ENCODE measurements around the gene KRTAP5-3. TPM values are rescaled to one million over a fixed set of nuclear protein-coding genes. Genes with fewer than 3 reads are reported as not detected.

Gene KRTAP5-3
- total RNA-seq, 1 donor from 2014 or later: not detected

DNA sequence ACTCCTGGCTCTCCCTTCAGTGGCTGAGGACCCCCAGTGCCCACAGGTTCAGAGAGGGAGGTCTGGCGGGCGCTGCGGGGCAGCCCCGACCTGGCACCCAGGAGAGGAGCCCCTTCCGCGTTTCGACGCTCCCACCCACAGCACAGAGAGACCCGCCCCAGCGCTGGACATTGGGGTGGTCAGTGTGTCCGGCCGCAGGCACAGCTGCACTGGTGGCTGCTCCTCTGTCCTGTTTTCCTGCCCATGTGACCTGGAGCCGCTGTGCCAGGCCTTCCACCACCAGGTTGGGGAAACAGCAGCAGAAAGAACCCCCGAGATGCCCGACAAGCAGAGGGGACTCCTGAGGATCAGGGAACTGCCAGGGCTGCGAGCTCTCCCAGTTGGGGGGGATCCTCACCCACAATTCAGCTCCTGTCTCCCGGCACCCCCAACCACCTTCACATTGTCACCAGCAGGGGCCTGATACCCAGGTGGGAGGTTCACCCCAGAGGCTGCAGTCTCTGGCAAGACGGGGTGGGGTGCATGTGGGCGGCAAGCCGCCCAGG is 35.0 kb upstream of the KRTAP5-3 start:
- no peak for DNase-seq (ENCODE audit: low read depth)

DNA sequence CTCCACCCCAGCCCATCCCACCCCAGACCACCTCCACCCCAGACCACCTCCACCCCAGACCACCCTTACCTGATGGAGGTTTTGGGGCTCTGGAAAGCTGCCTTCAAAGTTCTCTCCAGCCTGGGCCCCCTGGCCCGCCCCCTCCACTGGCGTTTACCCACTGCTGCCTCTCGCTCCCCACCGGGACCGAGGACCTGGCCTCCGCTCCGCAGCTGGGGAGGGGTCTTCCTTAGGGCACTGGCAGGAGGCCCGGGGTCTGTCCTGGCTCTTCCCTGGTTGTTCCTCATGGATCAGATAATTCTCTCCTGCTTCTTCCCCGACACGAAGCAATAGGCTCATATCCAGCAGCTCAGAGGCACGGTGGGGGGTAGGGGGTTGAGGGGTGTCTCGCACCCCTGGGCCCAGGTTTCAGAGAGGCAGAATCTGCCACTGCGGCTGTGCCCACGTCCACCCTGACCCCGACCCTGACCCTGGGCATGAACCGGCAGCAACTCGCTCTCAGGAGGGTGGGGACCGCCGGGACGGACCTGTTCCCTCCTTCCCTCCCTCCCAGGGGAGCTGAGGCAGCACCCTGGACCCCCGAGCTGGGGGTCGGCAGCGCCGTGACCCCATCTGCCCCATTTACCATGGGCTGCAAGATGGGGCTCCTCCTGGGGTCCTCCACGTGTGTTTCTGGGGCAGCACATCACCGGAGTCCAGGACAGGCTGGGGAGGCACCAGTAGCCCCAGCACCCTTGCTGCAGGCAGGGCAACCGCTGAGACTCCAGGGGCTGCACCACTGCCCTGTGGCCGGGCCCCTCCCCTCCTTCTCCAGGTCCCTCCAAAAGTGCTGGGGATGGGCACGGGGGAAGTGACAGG is 34.3 kb upstream of the KRTAP5-3 start:
- no peak for DNase-seq (ENCODE audit: low read depth)

DNA sequence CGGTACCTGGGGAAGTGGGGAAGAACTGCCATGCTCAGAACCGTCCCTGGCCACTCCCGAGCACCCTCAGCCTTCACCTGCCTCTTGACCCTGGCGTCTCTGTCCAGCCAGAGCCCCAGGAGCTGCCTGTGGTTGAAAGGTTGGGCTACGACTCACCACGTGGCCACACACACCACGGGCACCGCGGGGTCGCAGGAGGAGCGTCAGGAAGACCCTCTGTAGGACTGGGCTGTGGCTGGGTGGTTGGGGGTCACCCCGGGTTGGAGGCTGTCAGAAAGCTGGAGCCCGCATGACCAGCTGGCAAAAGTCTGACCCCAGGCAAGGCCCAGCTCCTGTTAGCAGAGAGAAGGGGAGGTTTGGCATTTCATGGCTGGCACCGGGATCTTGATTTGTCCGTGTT is 32.8 kb upstream of the KRTAP5-3 start:
- no peak for DNase-seq (ENCODE audit: low read depth)

DNA sequence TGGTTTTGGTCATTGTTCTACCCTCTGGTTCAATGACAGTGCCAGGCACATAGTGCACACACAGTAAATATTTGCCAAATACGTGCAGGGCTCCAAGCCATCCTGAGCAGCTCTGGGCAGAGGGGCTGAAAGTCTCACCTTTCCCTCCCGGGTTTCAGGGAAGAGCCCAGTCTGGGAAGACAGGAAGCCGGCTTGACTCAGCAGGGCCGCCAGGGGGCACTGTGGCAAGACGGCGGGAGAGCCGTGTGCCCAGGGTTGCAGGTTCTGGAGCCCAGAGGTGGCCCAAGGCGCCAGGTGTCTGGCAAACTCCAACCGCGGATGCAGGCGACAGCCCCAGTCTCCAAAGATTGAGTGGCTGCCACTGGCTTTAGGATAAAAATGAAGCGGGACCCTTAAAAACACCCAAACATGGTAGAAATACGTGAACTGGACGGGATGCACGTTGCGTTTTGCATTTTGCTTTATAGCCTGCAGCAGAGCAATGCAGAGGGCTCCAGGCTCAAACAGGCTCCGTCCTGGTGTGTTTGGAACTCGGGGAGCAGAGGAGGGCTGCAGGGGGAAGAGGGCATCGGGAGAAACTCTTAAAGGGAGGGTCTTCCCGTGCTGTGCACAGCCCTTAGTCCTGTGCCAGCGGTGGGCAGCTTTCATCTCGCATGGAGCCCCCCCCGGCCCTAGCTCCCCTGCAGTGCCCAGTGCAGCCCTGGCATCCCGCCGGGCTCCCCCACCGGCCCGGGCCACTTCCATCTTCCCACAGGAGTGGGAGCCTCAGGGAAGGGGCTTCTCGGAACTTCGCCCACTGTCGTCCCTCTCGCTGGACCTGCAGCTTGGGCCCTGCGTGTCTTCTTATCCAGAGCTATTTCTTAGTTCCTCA is 32.0 kb upstream of the KRTAP5-3 start:
- peak; percentile 27 for DNase-seq (ENCODE audit: low read depth)

DNA sequence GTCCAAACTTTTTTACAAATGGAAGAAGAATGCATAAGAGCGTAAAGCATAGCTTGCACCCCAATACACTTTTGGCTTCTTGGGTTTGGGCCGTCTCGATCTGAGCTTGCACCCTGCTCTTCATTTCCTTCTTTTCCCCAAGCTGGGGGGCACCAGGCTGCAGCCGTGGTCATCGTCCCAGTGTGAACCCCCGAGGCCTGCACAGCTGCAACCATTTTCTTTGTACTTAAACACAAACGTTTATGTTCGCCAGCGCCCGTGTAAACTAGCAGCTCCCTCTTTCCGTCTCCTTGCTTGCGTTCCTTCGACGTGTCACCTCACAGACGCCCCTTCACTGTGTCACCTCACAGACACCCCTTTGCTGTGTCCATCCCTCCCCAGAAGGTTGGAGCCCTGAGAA is 31.4 kb upstream of the KRTAP5-3 start:
- no peak for DNase-seq (ENCODE audit: low read depth)

DNA sequence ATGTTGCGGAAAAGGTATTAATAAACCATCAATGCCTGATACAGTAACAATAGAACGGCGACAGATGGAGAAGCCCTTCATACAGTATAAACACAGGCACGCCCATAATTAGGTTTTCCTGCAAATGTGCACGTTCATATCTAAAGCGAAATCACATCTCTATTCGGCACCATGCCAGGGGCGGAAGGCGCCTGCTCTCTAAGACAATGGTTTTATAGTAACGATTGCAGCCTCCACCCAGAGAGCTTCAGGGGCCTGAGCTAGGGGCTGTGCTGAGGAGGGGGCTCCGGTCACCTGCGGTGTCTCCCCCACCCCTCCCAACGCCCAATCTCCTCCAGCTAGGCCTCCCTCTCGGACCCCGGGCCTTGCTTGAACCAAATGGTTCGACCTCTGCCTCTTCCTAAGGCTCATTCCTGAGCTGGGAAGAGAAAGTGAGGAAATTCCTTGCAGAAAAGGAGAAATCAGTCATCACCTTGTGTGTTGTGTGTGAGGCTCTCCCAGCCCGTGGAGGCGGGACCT is 30.9 kb upstream of the KRTAP5-3 start:
- DNase-seq (ENCODE audit: low read depth): no peak

DNA sequence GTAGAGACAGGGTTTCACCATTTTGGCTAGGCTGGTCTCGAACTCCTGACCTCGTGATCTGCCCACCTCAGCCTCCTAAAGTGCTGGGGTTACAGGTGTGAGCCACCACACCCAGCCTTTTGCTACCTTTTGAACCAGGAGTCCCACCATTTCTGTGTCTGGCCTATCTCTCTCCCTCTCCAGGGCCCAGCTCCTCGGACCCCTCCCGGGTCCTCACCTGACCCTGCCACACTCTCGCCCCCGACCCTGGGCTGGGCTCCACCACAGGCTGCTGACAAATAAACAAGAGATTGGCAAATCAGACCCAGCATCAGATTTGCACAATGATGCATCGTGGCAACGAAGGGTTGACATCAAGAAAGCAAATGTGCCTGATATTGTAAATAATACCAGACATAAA is 30.1 kb upstream of the KRTAP5-3 start:
- no peak for DNase-seq (ENCODE audit: low read depth)

DNA sequence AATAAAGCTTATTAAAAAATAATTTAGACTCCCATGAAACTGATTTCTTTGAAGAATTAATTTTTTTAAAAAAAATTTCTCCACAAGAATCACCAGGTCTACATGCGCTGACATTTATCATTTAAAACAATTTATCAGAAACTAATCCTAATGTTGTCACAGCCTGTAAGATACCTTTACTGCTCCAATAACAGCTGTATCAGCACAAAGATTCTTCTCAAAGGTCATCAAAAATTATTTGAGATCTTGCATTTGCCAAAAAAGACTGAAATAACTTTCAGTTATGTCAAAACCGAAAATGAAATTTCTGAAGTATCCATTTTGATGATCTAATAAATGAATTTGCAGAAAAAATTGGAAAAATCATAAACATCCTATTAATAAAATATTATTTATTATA is 29.4 kb upstream of the KRTAP5-3 start:
- DNase-seq (ENCODE audit: low read depth): no peak

DNA sequence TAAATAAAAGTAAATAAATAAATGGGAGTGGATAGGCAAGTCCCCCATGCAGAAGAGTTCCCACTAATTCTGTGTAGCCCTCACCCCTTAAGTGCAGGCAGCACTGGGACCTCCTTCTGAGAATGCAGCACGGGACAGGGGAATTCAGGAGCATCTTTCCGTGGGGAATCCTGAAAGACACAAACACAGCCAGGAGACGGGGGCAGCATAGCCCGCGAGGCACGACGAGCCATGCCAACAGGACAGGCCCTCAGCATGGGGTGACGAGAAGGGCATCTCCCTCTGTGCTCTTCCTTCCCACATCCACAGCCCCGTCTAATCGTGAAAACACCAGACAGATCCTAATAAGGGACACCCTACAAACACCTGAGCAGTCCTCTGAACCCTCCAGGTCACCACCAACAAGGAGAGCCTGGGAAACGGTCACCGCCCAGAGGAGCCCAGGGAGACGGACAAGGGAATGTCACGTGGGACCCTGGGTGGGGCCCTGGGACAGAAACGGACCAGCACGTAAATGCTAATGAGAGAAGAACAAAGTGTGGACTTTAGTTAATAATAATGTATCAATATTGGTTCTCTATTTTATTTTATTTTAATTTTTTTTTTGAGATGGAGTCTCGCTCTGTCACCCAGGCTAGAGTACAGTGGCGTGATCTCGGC is 28.2 kb upstream of the KRTAP5-3 start:
- DNase-seq (ENCODE audit: low read depth): no peak

DNA sequence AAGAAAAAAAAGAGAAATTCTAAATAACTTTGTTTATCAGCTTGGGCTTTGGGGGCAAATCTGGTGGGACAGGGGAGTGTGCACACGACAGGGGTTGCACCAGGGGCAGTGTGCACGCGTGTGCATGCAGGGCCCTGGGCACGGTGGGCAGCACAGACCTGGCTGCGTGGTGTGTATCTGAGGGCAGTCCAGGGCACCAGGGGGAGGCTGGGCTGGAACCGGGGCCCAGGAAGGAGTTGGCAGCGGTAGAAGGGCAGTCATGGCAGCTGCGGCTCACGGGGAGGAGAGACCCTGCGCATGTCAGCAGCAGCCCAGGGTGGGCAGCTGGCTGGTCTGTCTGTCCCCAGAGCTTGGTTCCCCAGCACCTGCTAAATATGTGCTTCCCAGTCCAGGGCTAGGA is 25.6 kb upstream of the KRTAP5-3 start:
- no peak for DNase-seq (ENCODE audit: low read depth)

DNA sequence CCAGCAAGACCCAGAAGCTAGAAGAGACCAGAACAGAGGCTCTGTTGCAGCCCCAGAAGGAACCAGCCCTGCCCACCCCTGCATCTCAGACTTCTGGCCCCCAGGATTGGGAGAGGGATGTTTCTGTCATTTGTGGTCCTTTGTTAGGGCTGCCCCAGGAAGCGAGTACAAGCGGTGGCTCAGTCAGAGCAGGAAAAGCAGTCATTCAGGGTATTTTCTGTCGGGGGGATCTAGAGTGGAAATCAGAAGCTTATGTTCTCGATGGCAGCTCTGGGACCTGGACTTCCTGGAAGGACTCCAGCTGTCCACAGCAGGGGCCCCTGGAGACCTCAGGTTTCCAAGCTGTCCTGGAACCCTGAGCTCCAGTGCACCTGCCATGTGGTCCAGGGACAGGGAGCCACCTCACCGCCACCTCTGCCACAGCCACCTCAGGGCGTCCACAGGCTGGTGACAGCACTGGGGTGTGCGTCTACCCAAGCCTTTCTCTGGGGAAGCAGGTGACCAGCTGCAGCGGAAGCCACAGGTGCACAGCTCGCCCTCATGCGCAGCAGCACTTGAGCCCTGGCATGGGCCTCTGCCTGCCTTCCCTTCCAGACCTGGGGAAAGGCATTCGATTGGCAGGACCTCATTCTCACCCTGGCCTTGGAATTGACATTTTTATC is 23.9 kb upstream of the KRTAP5-3 start:
- no peak for DNase-seq (ENCODE audit: low read depth)

DNA sequence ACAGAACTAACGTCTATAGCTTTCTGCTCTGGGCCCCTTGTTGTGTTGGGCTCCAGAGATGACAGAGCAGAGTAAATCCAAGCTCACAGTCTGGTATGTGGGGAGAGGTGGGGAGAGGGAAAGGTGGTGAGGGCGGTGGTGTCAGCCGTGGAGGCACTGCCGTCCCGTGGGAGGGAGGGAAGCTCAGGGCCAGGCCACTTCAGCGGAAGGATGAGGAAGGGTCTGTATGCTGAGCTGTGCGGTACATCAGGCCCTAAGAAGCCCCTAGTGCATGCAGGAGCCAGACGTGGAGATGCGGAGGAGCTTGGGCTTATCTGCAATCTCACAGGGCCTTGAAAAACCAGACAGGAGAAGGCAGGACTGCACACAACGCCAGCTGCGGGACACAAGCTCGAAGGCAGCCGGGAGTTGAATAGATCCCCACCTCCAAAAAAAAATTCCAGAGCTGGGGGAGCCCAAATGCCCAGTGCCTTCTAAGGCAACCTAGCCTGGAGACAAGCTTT is 22.9 kb upstream of the KRTAP5-3 start:
- DNase-seq (ENCODE audit: low read depth): no peak

DNA sequence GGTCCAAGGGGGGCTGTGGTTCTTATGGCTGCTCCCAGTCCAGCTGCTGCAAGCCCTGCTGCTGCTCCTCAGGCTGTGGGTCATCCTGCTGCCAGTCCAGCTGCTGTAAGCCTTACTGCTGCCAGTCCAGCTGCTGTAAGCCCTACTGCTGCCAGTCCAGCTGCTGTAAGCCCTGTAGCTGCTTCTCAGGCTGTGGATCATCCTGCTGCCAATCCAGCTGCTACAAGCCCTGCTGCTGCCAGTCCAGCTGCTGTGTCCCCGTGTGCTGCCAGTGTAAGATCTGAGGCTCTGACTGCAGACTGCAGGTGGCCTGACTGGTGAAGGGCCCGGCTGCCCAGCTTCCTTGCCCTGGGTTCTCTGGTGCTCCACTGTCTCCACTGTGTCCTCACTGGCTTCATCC is 22.0 kb upstream of the KRTAP5-3 start:
- DNase-seq (ENCODE audit: low read depth): no peak

DNA sequence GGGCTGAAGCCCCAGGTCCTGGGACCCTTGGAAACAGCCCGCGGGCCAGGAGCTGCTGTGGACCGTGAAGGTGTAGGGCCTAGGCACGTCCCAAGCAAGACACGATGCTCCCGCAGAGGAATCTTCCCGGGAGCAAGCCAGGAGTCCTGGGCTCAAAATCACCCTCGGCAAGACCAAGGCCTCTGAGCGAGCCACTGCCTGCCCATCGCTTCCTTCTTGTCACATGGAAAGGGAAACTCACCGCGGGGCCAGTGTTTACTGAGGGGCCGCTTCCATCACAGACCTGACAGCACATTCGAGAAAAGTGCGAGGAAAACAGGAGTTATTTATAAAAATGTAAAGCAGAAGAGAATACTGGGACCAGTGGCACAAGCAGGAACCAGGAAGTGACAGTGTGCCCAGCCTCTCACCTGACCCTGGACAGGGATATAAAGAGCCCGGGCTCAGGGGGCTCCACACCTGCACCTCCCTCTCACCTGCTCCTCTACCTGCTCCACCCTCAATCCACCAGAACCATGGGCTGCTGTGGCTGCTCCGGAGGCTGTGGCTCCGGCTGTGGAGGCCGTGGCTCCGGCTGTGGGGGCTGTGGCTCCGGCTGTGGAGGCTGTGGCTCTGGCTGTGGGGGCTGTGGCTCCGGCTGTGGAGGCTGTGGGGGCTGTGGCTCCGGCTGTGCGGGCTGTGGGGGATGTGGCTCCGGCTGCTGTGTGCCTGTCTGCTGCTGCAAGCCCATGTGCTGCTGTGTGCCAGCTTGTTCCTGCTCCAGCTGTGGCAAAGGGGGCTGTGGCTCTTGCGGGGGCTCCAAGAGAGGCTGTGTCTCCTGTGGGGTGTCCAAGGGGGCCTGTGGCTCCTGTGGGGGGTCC is 21.3 kb upstream of the KRTAP5-3 start, which contains the start of gene KRTAP5-5:
TSS of gene KRTAP5-5 (plus strand) at position 450 of the 860 bp plus-strand sequence. CDS start at position 516, 66 bp downstream.
- no peak for DNase-seq (ENCODE audit: low read depth)

DNA sequence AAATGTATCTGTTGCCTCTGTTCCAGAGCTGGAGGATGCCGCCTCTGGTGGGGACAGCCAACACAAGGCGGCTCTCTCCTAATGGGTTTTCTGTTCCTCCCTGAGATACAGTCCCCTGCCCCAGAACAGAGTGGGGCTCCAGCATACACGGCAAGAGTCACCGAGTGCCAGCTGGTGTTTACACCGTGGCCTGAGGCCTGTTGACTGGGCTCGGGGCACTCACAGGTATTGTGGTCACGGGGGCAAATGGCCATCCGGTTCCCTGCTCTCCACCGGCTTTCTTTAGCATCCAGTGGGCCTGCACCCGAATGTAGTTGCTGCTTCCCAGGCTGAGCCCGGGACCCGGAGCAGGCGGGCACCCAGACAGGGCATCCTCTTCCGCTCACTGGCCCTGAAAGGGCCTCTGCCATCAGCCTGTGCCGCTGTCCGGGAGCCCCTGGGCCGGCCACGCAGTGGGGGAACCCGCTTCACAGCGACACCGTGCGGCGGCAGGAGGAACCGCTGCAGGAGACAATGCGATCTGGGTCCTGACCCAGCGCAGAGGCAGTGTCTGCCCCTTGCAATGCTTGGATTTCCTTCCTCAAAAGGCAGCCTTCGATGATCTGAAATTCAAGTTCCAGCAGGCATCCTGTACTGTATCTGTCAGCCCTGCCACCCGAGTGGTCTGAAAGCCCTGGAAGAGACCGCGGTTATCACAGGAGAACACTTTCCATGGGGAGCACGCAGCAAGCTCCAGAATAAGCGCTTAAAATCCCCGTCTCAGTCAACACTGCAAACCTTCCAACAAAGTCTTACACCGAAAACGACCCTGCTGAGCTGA is 20.5 kb upstream of the KRTAP5-3 start:
- peak; percentile 40 for DNase-seq (ENCODE audit: low read depth)

DNA sequence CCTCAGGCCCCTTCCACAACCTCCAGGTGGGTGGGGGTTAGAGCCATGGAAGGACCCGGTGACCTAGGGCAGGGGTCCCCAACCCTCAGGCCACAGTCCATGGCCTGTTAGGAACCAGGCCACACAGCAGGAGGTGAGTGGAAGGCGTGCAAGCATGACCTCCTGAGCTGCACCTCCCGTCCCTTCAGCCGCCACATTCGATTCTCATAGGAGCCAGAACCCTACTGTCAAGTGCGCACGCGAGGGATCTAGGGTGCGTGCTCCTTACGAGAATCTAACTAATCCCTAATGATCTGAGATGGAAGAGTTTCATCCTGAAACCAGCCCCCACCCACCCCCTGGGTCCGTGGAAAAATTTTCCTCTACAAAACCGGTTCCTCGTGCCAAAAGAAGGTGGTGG is 17.3 kb upstream of the KRTAP5-3 start:
- DNase-seq (ENCODE audit: low read depth): no peak

DNA sequence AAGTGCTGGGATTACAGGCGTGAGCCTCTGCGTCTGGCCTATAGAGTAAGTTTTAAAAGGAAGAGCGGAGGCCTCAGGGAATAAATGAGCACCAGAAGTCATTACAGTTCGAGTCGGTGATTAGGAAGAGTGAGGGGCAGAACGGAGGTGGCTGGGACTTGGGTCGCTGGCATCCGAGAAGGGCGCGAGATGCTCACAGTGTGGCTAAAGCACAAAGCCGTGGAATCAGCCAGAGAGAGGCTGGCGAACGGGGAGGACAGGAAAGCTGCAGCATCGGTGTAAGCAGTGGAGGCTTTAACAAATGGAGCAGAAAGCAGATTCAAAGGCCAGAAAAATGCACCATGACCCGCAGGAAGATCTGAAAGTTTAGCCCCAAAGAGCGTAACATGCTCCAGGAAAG is 16.4 kb upstream of the KRTAP5-3 start:
- DNase-seq (ENCODE audit: low read depth): no peak

DNA sequence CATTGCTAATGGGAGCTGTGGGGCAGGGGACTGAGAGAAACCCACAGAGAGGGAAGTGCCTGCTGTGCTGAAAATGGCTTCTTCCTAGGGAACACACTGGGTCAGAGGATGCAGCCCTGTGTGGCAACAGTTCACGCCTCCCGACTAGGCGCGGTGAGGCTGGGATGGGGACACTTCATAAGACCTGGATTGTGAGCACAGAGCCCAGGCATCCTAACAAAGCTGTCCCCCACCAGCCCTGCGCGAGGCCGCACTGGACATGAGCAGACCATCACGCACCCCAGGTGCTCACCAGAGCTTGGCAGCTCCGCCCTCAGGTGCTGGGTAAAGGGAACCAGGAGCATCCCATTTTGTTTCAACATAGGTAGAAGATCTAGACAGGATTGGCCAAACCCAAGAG is 15.5 kb upstream of the KRTAP5-3 start:
- no peak for DNase-seq (ENCODE audit: low read depth)

DNA sequence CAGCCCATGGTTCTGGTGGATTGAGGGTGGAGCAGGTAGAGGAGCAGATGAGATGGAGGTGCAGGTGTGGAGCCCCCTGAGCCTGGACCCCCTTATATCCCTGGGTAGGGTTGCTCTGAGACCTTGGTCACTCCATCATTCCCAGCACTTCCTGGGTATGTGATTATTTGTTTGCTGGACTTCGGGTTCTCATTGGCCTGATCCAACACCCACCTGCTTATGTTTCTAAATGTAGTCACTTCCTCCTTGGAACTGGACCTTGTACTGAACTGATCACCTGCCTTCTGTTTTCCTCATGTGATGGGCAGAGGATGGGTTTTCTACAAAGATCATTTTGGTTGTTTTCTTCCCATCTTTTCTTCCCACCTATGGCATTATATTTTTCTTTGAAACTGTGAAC is 13.8 kb upstream of the KRTAP5-3 start, which contains the start of gene KRTAP5-4:
TSS of gene KRTAP5-4 (minus strand) at position 53 of the 400 bp plus-strand sequence. CDS start at position 8, 45 bp downstream.
- DNase-seq (ENCODE audit: low read depth): no peak
